Ishikawa (cell line): Measurements from ENCODE around the gene PTPRN2.

ENCODE experiments used
- CEBPB ChIP-seq: IDR thresholded peaks from 2 replicates; pipeline ENCODE4 v1.6.1; 2012
- EP300 ChIP-seq: IDR thresholded peaks from 2 replicates; pipeline ENCODE4 v1.6.1; 2012; ENCODE audit warnings: borderline replicate concordance
- RAD21 ChIP-seq: IDR thresholded peaks from 2 replicates; pipeline ENCODE4 v1.6.1; 2012; ENCODE audit warnings: low read depth
- REST ChIP-seq: IDR thresholded peaks from 2 replicates; pipeline ENCODE4 v1.6.1; 2012; ENCODE audit warnings: low read depth, mild to moderate bottlenecking
- TAF1 ChIP-seq: IDR thresholded peaks from 2 replicates; pipeline ENCODE4 v1.6.1; 2012; ENCODE audit warnings: low read depth, mild to moderate bottlenecking
- TCF12 ChIP-seq: IDR thresholded peaks from 2 replicates; pipeline ENCODE4 v1.6.1; 2012; ENCODE audit warnings: low read depth
- TEAD4 ChIP-seq: IDR thresholded peaks from 2 replicates; pipeline ENCODE4 v1.6.1; 2012
- USF1 ChIP-seq: IDR thresholded peaks from 2 replicates; pipeline ENCODE4 v1.6.1; 2012
- YY1 ChIP-seq: IDR thresholded peaks from 2 replicates; pipeline ENCODE4 v1.6.1; 2012; ENCODE audit warnings: low read depth
- ZBTB7A ChIP-seq: IDR thresholded peaks from 2 replicates; pipeline ENCODE4 v1.6.1; 2012; ENCODE audit warnings: low read depth

- TF ChIP-seq REST, result no peak
- TF ChIP-seq TCF12, result no peak
- no peak for TF ChIP-seq EP300
- TF ChIP-seq TAF1, result no peak
- no peak for TF ChIP-seq RAD21
- no peak for TF ChIP-seq YY1
- TF ChIP-seq TEAD4, result no peak
- no peak for TF ChIP-seq USF1
- TF ChIP-seq ZBTB7A, result no peak
- TF ChIP-seq CEBPB, result no peak
Observed at GRCh38 chr7:158008267-158008666, 579.4 kb downstream of the PTPRN2 start.
